HG02840 (cell line): ENCODE data around the gene MFSD2A.
"Not testable (repeated sequence)": the region's sequence is repeated elsewhere in the genome, so short reads cannot be mapped to it uniquely, and the experiment has no call there.

Experiments used
- ATAC-seq: cut with Tn5 transposase; IDR thresholded peaks from one replicate; pipeline ENCODE4 v1.9.1; 2021; ENCODE audit warnings: mild to moderate bottlenecking, moderate library complexity, moderate number of reproducible peaks; ENCODE audit not compliant: unreplicated experiment, low FRiP score

Gene MFSD2A

DNA sequence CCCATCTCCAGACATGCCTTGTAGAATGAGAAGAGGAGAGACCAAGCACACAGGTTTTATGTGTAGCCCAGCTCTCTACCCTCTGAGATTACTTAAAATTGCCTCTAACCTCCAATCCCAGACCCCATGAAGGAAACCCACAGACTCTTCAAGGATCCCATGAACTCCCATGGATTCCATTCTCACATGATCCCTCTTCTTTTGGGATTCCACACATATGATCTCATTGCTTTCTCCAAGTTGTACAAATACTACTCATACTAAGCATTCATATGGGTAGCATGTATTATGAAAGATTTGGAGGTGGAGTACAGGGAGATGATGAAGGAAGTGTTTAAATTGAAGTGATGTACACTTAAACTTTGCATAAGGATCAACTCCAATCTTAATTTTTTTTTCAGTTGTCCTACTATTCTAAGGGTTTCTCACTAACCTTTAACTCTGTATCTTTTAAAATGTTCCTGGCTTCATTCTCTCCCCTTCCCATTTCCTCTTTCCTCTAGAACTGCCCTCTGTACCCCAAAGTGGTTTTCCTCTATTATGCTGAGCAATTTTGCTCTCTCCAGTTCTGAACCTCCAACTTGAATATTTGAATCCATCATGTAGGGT is 41.6 kb downstream of the MFSD2A start:
- ATAC-seq = no peak

DNA sequence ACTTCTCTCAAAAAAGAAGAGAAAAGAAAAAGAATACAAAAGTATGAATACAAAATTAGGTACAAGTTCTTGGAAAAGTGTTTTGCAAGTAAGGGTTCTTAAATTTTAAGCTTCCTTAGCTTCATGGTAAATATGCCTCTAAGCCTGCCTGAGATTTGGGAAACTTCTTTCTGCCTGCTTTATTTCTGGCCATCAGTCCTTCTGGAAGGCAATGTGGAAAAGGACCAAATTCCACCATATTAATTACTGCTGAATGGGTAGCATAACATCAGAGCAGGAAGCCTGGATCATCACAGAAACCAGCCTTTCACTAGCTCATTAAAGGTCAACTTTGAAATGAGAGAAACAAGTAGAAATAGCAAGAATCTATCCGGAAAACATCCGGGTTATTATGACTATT is 46.5 kb downstream of the MFSD2A start:
- ATAC-seq = no peak

DNA sequence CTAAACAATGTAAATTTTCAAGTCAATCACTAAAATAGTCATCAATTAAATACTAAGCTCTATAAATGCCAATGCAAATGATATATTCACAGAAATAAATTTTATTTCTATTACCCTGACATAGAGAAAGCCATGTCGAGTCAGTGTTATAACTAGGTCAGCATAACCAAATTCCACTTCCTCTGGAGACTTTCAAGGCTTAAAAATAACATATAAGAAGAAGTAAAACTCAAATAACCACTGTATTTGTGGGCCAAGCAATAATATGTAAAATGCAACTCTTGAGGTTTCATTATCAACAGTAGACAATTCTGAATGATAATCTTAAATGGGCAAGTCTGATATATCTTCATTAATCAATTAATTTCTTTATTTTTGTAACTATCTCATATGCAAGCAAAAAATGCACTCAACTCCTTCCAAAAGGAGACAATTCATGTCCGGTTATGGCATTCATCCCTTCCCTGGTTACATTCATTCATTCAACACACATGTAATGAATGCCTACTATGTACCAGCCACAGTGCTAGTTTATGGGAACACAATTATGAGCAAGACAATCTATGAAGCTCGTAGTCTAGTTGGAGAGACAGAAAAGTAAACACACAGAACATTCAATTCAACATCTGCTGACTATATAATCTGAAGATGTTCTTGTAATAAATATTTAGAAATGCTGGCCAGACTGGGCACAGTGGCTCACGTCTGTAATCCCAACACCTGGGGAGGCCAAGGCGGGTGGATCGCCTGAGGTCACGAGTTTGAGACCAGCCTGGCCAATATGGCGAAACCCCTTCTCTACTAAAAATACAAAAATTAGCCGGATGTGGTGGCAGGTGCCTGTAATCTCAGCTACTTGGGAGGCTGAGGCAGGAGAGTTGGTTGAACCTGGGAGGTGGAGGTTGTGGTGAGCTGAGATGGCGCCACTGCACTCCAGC is 48.5 kb downstream of the MFSD2A start:
- ATAC-seq = no peak

DNA sequence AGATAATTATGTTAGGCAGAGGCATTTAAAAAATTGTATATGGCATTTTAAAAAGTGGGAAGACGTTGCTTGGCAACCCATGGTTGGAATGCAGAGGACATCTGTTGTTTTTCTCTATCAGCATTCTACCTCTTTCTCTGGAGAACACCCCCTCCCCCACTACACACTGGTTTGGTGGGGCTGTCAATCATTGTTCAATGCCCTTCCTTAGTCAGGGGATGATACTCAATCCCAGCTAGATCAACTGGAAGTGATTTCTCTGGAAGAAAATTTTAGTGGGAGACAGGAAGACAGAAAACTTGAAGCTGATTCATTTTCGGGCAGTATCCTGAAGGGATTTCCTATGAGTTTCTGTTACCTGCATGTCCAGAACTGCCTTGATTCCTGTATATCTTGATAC is 49.9 kb downstream of the MFSD2A start:
- ATAC-seq = no peak

DNA sequence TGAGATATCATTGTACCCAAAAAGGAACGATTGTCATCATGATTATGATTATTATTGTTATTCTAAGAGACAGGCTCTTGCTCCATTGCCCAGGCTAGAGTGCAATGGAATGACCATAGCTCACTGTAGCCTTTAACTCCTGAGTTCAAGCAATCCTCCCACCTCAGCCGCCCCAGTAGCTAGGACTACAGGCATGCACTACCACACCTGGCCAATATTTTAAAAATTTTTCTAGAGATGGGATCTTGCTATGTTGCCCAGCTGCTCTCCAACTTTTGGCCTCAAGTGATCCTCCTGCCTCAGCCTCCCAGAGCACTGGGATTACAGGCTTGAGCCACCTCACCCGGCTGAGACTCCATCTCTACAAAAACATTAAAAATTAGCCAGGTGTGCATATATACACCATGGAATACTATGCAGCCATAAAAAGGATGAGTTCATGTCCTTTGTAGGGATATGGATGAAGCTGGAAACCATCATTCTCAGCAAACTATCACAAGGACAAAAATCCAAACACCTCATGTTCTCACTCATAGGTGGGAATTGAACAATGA is 52.6 kb downstream of the MFSD2A start:
- not testable (repeated sequence) for ATAC-seq

DNA sequence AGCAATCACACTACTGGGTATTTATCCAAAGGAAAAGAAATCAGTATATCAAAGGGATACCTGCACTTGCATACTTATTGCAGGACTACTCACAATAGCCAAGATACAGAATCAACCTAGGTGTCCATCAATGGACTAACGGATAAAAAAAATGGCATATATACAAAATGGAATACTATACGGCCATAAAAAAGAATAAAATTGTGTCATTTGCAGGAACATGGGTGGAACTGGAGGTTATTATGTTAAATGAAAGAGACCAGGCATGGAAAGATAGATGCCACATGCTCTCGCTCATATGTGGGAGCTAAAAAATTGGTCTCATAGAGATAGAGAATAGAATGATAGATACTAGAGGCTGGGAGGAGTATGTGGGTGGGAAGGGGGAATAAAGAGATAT is 56.3 kb downstream of the MFSD2A start:
- no peak for ATAC-seq

DNA sequence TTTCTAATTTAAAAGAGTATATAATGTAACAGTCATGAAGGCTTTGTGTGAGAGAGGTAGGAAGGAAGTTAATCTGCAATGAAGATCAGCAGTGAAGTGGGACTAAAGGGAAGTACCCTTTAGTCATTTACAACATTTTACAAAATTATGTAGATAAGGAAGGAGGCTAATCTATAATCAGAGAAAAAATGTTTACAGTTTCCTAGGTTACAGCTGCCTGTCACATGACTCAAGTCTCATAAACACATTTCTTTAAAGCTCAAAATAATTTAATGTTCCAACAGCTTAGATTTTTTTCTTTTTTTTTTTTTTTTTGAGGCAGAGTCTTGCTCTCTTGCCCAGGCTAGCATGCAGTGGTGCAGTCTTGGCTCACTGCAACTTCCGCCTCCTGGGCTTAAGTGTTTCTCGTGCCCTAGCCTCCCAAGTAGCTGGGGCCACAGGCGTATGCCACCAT is 59.3 kb downstream of the MFSD2A start:
- no peak for ATAC-seq

DNA sequence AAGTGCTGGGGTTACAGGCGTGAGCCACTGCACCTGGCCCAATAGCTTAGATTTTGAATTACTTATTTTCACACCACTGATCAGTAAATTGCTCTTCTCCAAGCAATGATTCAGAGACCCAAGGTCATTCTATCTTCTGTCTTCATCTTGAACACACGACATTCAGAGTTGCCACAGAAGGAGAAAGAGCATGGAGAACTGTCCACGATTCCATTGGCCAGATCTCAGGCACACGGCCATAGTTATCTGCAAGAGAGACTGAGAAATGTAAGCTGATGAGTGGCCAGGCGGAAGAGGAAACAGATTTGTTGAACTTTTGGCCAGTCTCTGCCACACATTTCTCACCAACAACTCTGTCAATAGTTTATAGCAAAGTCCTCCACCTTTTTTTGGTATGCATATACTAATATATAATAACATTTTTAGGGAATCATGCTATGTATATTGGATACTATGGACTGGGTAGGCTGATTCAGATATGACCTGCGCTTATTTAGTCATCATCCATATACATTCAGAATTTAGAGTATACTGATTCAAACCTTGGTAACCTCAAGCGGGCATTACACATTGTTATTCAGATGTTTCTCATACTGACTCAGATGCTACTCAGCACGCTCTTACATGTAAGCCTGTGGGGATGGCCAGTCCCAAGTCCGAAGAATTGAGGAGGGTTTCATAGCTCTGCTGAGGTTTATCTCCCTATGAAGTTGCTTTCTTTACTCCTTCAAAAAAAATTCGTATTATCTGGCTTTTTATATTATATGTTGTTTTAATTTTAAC is 60.1 kb downstream of the MFSD2A start:
- no peak for ATAC-seq

DNA sequence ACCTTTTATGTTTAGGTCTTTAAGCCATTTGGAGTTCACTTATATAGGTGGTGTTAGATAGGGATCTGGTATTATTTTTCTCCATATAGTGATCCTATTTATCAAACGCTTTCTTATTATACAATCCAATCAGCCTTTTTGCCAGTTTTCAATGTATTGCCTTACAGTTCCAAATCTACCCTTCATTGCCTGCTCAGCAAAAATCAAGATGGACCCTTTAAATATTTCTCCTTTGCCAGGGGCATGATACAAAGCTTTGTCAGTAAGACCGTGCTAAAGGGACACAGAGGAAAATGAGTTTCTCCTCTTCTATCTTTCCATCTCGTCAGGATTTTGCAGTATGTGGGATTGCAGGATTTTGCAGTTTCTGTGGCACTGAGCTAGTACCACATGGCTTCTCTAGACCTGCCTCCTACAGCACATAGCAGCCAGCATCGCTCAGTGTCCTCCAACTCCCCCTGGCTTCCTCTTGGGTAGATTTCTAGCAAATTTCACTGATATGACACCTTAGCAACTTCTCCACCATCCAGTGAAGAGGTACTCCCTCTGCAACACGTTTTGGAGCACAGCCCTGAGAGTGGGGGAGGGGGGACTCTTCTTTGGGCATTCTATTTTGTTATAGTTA is 63.1 kb downstream of the MFSD2A start:
- ATAC-seq = no peak
